ENCODE measurements around the gene CYP2A7. TPM values are rescaled to one million over a fixed set of nuclear protein-coding genes. Genes with fewer than 3 reads are reported as not detected.

The CYP2A7 gene
- total and polyA plus RNA-seq, 9 of the 15 experiments (the other 6 are each of a cell fraction or from before 2014, with no cell fraction given): 0.22 TPM; not detected in 8

GRCh38 chr19:40829205-40829604, 52.8 kb downstream of the CYP2A7 start:
- TF ChIP-seq ZC3H4 (CRISPR knock-in tag; IDR thresholded peaks at IDR 0.05; ENCODE audit: borderline replicate concordance) (no peak), ZNF146 (CRISPR knock-in tag; IDR thresholded peaks at IDR 0.05; ENCODE audit: unreplicated experiment) (peak; percentile 92), BCOR (IDR thresholded peaks at IDR 0.05) (peak; percentile 82), RBM25 (IDR thresholded peaks at IDR 0.05; ENCODE audit: low read depth, low read length, severe bottlenecking) (peak; percentile 31), KDM1A (IDR thresholded peaks at IDR 0.05) (peak; percentile 38 to 70; a peak in 3 of 4 replicates), PHF20 (IDR thresholded peaks at IDR 0.05; ENCODE audit: partially characterized antibody) (peak; percentile 17), GTF2A2 (tag; IDR thresholded peaks at IDR 0.05) (no peak)
- peaks cover under 1% of the 10 kb centered on the region for H3K9me1 ChIP-seq (ENCODE audit: control insufficient read depth, insufficient read depth, low read length)
- no peak for FAIRE-seq

More at GRCh38 chr19:40829205-40829604, 52.8 kb downstream of the CYP2A7 start:
- ChIA-PET POLR2A (interaction anchor here (0.6 to 0.7 kb wide), 2 partner anchors 23 to 110 kb away, joined by 3 to 4 read pairs; no protein-coding TSS in a partner anchor), CTCF (ENCODE audit: low intra/inter-chr PET ratio) (no interaction called here)
- Histone ChIP-seq H4K20me1 (replicated peaks; ENCODE audit: control insufficient read depth, insufficient read depth, low read length) (no peaks in the 10 kb centered on the region), H3K4me2 (ENCODE audit: insufficient read depth, low read length) (no peak overlapping the region), H3K9me3 (replicated peaks; ENCODE audit: control insufficient read depth, insufficient read depth, low read depth, low read length) (no peaks in the 10 kb centered on the region), H3K9ac (ENCODE audit: insufficient read depth in 1 of 2, low read depth in 2 of 2, low read length in 2 of 2) (no peak overlapping the region), H2AFZ (ENCODE audit: low read depth, low read length) (no peak overlapping the region), H3K4me1 (replicated peaks in 1 of 2; ENCODE audit: control insufficient read depth in 2 of 2, insufficient read depth in 2 of 2, low read length in 2 of 2) (peaks cover 29 to 37% of the 10 kb centered on the region in 2 experiments), H3K27ac (ENCODE audit: extremely low read depth, low read depth, low read length) (no peak overlapping the region), H3K27me3 (ENCODE audit: control insufficient read depth in 2 of 2, insufficient read depth in 2 of 2, low read length in 2 of 2) (no peaks in the 10 kb centered on the region), H3K79me2 (ENCODE audit: control insufficient read depth, insufficient read depth, low read length) (peaks cover 3% of the 10 kb centered on the region; the same call in 1 of the 3 replicates), H3K4me3 (no peak overlapping the region), H3K36me3 (ENCODE audit: control insufficient read depth, insufficient read depth, low read length) (0 out of 3 replicates have a peak, but pooled peaks cover 3% of the 10 kb centered on the region)
- no peak for ATAC-seq
- no peak for DNase-seq (ENCODE audit: extremely low read depth in 1 of 4, low spot score in 3 of 4)
- intact Hi-C loops (cut with micrococcal nuclease) (no loop called here), in situ Hi-C loops (cut with MboI) (no loop called here)
- BruUV-seq (replicated peaks): no TSS peak
